Esophagus mucosa (tissue), 1 donor: Measurements from ENCODE around the gene ATP5ME. TPM values are rescaled to one million over a fixed set of nuclear protein-coding genes. Genes with fewer than 3 reads are reported as not detected.

ENCODE experiments used
- ATAC-seq: fragments of 200-7000 bp; cut with Tn5 transposase; one replicate; pipeline ENCODE4 v1.9.1; 2020
- total RNA-seq: library from RNA; stranded (reverse); gene quantifications from one replicate; pipeline ENCODE4 v1.2.4, GENCODE V29; 2023
- donor health status: DM: yes; HTN: yes; CAD: no.

ATP5ME gene
- total RNA-seq, 1 donor from 2014 or later: 344 TPM

- ATAC-seq: no peak
Observed at GRCh38 chr4:666822-667544, 7.1 kb downstream of the ATP5ME start.

GRCh38 chr4:666436-666810 lies 7.7 kb downstream of the ATP5ME start:
- ATAC-seq: no peak

GRCh38 chr4:665751-666435 lies 8.2 kb downstream of the ATP5ME start:
- no peak for ATAC-seq

- no peak for ATAC-seq
Observed at GRCh38 chr4:665381-665750, 8.7 kb downstream of the ATP5ME start.

- no peak for ATAC-seq
Observed at GRCh38 chr4:664713-665231, 9.3 kb downstream of the ATP5ME start.

- ATAC-seq: peak; percentile 32
Observed at GRCh38 chr4:663438-664428, 10.3 kb downstream of the ATP5ME start.

GRCh38 chr4:663046-663437 lies 11.0 kb downstream of the ATP5ME start:
- ATAC-seq: no peak

GRCh38 chr4:661881-662761 lies 12.0 kb downstream of the ATP5ME start:
- ATAC-seq: peak; percentile 6

- ATAC-seq: no peak
Observed at GRCh38 chr4:661231-661630, 12.8 kb downstream of the ATP5ME start.

GRCh38 chr4:660401-660800 lies 13.7 kb downstream of the ATP5ME start:
- no peak for ATAC-seq

- ATAC-seq: no peak
Observed at GRCh38 chr4:659851-660250, 14.2 kb downstream of the ATP5ME start.

GRCh38 chr4:658681-659667 lies 15.1 kb downstream of the ATP5ME start:
- no peak for ATAC-seq

GRCh38 chr4:657834-658667 lies 16.0 kb downstream of the ATP5ME start:
- no peak for ATAC-seq

GRCh38 chr4:657338-657833 lies 16.7 kb downstream of the ATP5ME start:
- ATAC-seq: no peak

- no peak for ATAC-seq
Observed at GRCh38 chr4:656436-657337, 17.4 kb downstream of the ATP5ME start.

- no peak for ATAC-seq
Observed at GRCh38 chr4:655464-656151, 18.5 kb downstream of the ATP5ME start.

GRCh38 chr4:654871-655463 lies 19.1 kb downstream of the ATP5ME start:
- ATAC-seq: no peak
